D721Med (cell line): Measurements from ENCODE around the gene SRP9.
A peak's percentile ranks its signal among the peaks of the same experiment; 100 is the strongest.

Source experiments
- DNase-seq: peaks from one replicate; pipeline ENCODE4 v3.0.0; 2011; ENCODE audit warnings: low spot score; ENCODE audit not compliant: insufficient read length
- FAIRE-seq: peaks from 2 replicates; lab custom pipeline; 2011; peaks lifted over from hg19 to GRCh38; lab: Jason Lieb, UNC
- TF ChIP-seq, protein P1 (sequence below): IDR thresholded peaks from 2 replicates; pipeline ENCODE4 v1.5.1; 2012; ENCODE audit warnings: mild to moderate bottlenecking, control low read depth; ENCODE audit not compliant: insufficient read depth; ENCODE audit errors: missing control alignments

The SRP9 gene

DNA sequence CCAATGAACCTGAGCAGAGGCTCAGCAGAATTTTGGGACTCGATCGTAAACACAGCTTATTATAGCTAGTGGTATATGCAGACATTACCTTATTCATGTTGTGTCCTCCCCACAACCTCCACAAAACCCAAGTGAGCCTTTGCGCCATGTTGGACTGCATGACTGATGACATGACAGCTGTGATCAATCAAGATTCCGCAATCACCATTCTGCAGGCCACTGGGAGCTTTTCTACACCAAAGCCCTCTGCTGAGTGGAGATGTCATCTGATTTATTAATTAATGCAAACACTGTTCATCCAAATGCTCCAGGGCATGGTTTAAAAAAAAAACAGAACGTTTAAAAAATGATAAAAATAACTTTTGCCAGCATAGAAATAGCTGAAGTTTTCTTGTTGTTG lies 7.9 kb upstream of the SRP9 start:
- DNase-seq = no peak
- TF ChIP-seq, protein P1, sequence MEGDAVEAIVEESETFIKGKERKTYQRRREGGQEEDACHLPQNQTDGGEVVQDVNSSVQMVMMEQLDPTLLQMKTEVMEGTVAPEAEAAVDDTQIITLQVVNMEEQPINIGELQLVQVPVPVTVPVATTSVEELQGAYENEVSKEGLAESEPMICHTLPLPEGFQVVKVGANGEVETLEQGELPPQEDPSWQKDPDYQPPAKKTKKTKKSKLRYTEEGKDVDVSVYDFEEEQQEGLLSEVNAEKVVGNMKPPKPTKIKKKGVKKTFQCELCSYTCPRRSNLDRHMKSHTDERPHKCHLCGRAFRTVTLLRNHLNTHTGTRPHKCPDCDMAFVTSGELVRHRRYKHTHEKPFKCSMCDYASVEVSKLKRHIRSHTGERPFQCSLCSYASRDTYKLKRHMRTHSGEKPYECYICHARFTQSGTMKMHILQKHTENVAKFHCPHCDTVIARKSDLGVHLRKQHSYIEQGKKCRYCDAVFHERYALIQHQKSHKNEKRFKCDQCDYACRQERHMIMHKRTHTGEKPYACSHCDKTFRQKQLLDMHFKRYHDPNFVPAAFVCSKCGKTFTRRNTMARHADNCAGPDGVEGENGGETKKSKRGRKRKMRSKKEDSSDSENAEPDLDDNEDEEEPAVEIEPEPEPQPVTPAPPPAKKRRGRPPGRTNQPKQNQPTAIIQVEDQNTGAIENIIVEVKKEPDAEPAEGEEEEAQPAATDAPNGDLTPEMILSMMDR = no peak
- FAIRE-seq = no peak

DNA sequence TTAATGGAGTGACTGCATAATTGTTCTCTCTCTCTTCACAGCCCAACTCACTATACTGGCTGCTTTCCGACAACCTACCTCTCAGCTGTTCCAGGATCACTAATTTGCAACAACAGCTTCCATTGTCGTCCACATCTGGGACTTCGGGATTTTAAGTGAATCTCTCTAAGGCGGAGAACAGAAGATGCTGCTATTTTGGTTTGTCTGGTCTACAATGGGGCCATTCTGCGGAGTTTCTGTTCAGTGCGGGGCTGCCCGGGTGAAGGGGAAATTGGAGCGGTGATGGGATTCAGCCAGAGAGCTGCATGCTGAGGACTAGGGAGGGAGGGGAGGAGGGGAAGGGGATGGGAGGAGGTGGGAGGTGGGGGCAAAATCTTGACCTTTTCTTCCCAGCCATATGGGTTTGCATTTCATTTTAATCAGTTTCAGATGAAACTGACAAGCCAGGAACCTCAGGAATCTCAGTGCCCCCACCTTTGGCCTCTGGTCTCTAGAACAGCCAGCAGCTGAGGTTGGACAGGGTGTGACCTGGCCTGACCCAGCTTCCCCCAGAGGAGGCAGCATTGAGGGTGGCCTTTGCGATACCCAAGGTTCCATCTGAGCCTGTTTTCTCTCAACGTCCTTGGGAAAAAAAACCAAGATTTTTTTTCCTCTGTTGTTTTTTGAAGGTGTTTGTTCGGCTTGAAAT lies 6.9 kb upstream of the SRP9 start:
- DNase-seq (no peak), FAIRE-seq (no peak)
- TF ChIP-seq, protein P1 = no peak

DNA sequence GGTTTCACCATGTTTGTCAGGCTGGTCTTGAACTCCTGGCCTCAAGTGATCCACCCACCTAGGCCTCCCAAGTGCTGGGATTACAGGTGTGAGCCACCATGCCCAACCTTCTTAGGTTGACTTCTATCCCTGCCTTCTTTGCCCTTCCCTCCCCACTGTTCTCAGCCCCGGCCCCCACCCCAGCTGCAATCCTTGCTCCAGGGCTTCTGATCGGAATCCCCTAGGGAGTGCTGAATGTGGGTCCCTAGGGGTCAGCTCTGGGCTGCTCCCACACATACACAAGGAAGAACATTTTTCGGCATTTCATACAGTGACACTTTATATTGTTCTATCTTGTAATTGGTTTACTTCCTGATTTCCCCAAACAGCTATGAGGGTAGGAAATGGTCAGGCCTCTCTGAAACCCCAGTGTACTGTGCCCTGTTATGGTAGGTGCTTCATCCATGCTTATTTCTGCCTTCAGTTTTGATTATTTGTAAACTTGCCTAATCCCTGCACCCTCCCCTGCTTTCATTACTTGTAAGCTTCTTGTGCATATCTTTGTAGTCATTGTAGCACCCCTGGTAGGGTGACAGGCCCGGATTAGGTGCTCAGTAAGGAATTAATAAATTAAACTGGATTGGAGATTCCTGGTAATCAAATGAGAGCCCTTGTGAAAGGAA lies 5.8 kb upstream of the SRP9 start:
- TF ChIP-seq, protein P1 = no peak
- no peak for DNase-seq

DNA sequence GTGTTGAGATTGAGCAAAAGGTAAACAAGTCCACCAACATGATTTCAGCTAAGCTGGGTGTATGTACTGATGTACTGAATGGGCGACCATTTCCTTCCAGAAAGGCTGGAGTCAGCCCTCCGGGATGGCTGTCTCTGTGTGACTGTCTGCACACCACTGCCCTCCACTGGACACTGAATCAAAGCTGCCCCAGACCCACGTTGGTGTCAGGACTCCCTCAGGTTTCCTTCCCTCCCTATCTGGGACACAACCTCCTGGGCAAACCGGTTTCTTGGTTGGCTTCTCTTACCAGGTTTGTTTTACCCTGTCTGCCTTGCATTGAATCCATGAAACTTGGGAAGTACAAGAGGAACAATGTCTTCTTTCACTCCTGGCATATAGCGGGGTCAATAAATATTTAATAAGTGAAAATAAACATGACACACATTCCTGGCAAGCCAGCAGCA lies 5.3 kb upstream of the SRP9 start:
- peak; percentile 65 for DNase-seq
- FAIRE-seq = peak; percentile 91
- TF ChIP-seq, protein P1 = peak; percentile 99

More for the DNA sequence above, 5.8 kb upstream of the SRP9 start:
- peak; percentile 41 for FAIRE-seq

DNA sequence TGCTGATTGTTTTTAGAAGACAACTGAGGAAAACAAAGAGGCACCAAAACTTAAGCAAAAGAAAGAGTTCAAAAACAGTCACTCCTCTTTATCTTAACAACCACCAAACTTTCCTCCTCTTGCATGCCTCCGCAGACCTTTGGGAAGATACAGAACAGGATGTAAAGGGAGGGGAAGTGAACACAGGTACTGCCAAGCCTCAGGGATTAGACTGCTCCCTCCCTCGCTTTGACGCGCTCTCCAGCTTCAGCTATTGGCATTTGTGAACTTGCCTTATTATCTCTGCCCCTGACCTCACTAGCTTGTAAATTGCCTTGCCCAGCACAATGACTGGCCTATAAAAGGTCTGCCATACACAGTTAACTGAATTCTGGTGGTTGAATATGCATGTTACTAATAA lies 4.8 kb upstream of the SRP9 start:
- no peak for FAIRE-seq
- TF ChIP-seq, protein P1 = no peak
- no peak for DNase-seq

DNA sequence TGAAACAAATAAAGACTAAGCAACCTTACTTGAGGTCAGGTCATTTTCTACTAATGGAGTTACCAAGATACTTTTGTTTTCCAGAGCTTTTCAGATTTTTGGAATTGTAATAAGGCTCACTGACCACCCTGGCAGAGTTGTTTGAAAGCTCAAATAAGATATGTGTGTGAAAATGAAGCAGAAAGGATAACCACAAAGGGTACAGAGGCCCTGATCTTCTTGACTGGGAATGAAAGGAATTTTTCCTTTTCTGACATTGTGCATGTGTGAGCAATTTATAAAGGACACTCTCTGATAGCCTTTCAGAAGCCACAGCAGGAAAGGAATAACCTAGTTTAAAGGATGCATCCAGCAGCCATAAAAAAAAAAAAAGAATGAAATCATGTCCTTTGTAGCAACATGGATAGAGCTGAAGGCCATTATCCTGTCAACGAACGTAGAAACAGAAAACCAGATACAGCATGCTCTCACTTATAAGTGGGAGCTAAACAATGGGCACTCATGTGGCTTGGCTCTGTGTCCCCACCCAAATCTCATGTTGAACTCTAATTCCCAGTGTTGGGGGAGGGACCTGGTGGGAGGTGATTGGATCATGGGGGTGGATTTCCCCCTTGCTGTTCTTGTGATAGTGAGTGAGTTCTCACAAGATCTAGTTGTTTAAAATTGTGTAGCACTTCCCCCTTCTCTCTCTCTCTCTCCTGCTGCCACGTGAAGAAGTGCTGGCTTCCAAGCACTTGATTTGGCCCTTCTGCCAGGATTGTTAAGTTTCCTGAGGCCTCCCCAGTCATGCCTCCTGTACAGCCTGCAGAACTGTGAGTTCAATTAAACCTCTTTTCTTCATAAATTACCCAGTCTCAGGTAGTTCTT lies 3.1 kb upstream of the SRP9 start:
- TF ChIP-seq, protein P1 = no peak
- DNase-seq (no peak), FAIRE-seq (no peak)
